ENCODE data around the gene ZBTB11.

Gene ZBTB11

GRCh38 chr3:101724329-101725193 is 47.6 kb upstream of the ZBTB11 start, which contains the start of gene CEP97:
TSS of gene CEP97 (plus strand) at chr3:101724614. CDS start at chr3:101724677, 63 bp downstream.
- peaks cover 7 to 34% of the 10 kb centered on the region in 2 donors for H3K36me3 ChIP-seq (replicated peaks in 1 of 2; ENCODE audit: control insufficient read depth in 2 of 2, insufficient read depth in 2 of 2, low read length in 2 of 2)
- H3K23ac ChIP-seq (ENCODE audit: low read depth, low read length, poor library complexity): no peak within 1 kb of the TSS
- no peak within 1 kb of the TSS for H4K8ac ChIP-seq (ENCODE audit: low read depth, low read length)
- H2BK120ac ChIP-seq (ENCODE audit: low read depth, low read length): no peak within 1 kb of the TSS
- no peak within 1 kb of the TSS for H2BK12ac ChIP-seq (ENCODE audit: low read length)
- H4K91ac ChIP-seq (ENCODE audit: low read depth, low read length, poor library complexity): no peak within 1 kb of the TSS
- no peak within 1 kb of the TSS for H2BK15ac ChIP-seq (ENCODE audit: low read length)
- H3K4me2 ChIP-seq (ENCODE audit: insufficient read depth, low read length, poor library complexity, severe bottlenecking): peak within 1 kb of the TSS; percentile 73
- no peak within 1 kb of the TSS for H3K14ac ChIP-seq (ENCODE audit: low read length)
- peak within 1 kb of the TSS; percentile 58 for H3K18ac ChIP-seq (ENCODE audit: low read length)
- peak within 1 kb of the TSS; percentile 20 for H3K27ac ChIP-seq (replicated peaks; ENCODE audit: low read length)
- peak; percentile 88 for DNase-seq (ENCODE audit: low spot score)
- no CpG with 5 or more reads among the region's 49 CpGs for WGBS, 2 donors (ENCODE audit: extremely low coverage in 2 of 2, insufficient read length in 2 of 2, insufficient replicate concordance in 1 of 2)
- H3K4me1 ChIP-seq (ENCODE audit: control insufficient read depth in 2 of 2, insufficient read depth in 1 of 2, low read depth in 1 of 2, low read length in 2 of 2): peaks cover 0 to 2% of the 10 kb centered on the region in 2 donors
- peak within 1 kb of the TSS; percentile 97 for H2AFZ ChIP-seq (ENCODE audit: low read length)
- no peak within 1 kb of the TSS for H2BK5ac ChIP-seq (ENCODE audit: low read length)
- no peaks in the 10 kb centered on the region for H3K9me3 ChIP-seq (replicated peaks in 1 of 2; ENCODE audit: control insufficient read depth in 2 of 2, insufficient read depth in 1 of 2, low read depth in 1 of 2, low read length in 2 of 2)
- H3K9ac ChIP-seq (ENCODE audit: low read depth, low read length, poor library complexity): peak within 1 kb of the TSS; percentile 5
- H3K4me3 ChIP-seq (ENCODE audit: low read length in 2 of 2): peak within 1 kb of the TSS; percentile 88 to 96
- H3K79me1 ChIP-seq (ENCODE audit: low read depth, low read length): no peaks in the 10 kb centered on the region
- no peaks in the 10 kb centered on the region for H3K27me3 ChIP-seq (ENCODE audit: control insufficient read depth in 3 of 3, insufficient read depth in 3 of 3, low read depth in 1 of 3, low read length in 3 of 3)
- no peak within 1 kb of the TSS for H2AK5ac ChIP-seq (ENCODE audit: low read depth, low read length)
- H3K4ac ChIP-seq (ENCODE audit: low read length): no peak within 1 kb of the TSS

GRCh38 chr3:101722394-101723173 is 45.7 kb upstream of the ZBTB11 start:
- H3K9me3 ChIP-seq (replicated peaks in 1 of 2; ENCODE audit: control insufficient read depth in 2 of 2, insufficient read depth in 1 of 2, low read depth in 1 of 2, low read length in 2 of 2): no peaks in the 10 kb centered on the region
- H3K27ac ChIP-seq (replicated peaks; ENCODE audit: low read length): no peak overlapping the region
- no peak overlapping the region for H3K4ac ChIP-seq (ENCODE audit: low read length)
- H2AK5ac ChIP-seq (ENCODE audit: low read depth, low read length): no peak overlapping the region
- no CpG with 5 or more reads among the region's 7 CpGs for WGBS, 2 donors (ENCODE audit: extremely low coverage in 2 of 2, insufficient read length in 2 of 2, insufficient replicate concordance in 1 of 2)
- H3K4me1 ChIP-seq (ENCODE audit: control insufficient read depth in 2 of 2, insufficient read depth in 1 of 2, low read depth in 1 of 2, low read length in 2 of 2): peaks cover 0 to 2% of the 10 kb centered on the region in 2 donors
- H4K8ac ChIP-seq (ENCODE audit: low read depth, low read length): no peak overlapping the region
- H4K91ac ChIP-seq (ENCODE audit: low read depth, low read length, poor library complexity): no peak overlapping the region
- H2BK15ac ChIP-seq (ENCODE audit: low read length): no peak overlapping the region
- no peak for DNase-seq (ENCODE audit: low spot score)
- no peak overlapping the region for H3K4me3 ChIP-seq (ENCODE audit: low read length in 2 of 2)
- H2AFZ ChIP-seq (ENCODE audit: low read length): peak overlapping the region; percentile 57
- no peak overlapping the region for H2BK5ac ChIP-seq (ENCODE audit: low read length)
- H3K36me3 ChIP-seq (replicated peaks in 1 of 2; ENCODE audit: control insufficient read depth in 2 of 2, insufficient read depth in 2 of 2, low read length in 2 of 2): peaks cover 0 to 14% of the 10 kb centered on the region in 2 donors
- no peak overlapping the region for H3K9ac ChIP-seq (ENCODE audit: low read depth, low read length, poor library complexity)
- H2BK12ac ChIP-seq (ENCODE audit: low read length): no peak overlapping the region
- no peak overlapping the region for H2BK120ac ChIP-seq (ENCODE audit: low read depth, low read length)
- no peak overlapping the region for H3K23ac ChIP-seq (ENCODE audit: low read depth, low read length, poor library complexity)
- no peak overlapping the region for H3K4me2 ChIP-seq (ENCODE audit: insufficient read depth, low read length, poor library complexity, severe bottlenecking)
- no peak overlapping the region for H3K14ac ChIP-seq (ENCODE audit: low read length)
- H3K18ac ChIP-seq (ENCODE audit: low read length): no peak overlapping the region
- no peaks in the 10 kb centered on the region for H3K27me3 ChIP-seq (ENCODE audit: control insufficient read depth in 3 of 3, insufficient read depth in 3 of 3, low read depth in 1 of 3, low read length in 3 of 3)
- H3K79me1 ChIP-seq (ENCODE audit: low read depth, low read length): no peaks in the 10 kb centered on the region

GRCh38 chr3:101720851-101721840 is 44.2 kb upstream of the ZBTB11 start:
- Histone ChIP-seq H2BK5ac (ENCODE audit: low read length) (no peak overlapping the region), H3K4me2 (ENCODE audit: insufficient read depth, low read length, poor library complexity, severe bottlenecking) (no peak overlapping the region), H2BK15ac (ENCODE audit: low read length) (no peak overlapping the region), H3K27me3 (ENCODE audit: control insufficient read depth in 3 of 3, insufficient read depth in 3 of 3, low read depth in 1 of 3, low read length in 3 of 3) (no peaks in the 10 kb centered on the region), H4K8ac (ENCODE audit: low read depth, low read length) (no peak overlapping the region), H2BK12ac (ENCODE audit: low read length) (no peak overlapping the region), H2AFZ (ENCODE audit: low read length) (peak overlapping the region; percentile 69), H2BK120ac (ENCODE audit: low read depth, low read length) (no peak overlapping the region), H3K79me1 (ENCODE audit: low read depth, low read length) (no peaks in the 10 kb centered on the region), H3K27ac (replicated peaks; ENCODE audit: low read length) (no peak overlapping the region), H3K4me1 (ENCODE audit: control insufficient read depth in 2 of 2, insufficient read depth in 1 of 2, low read depth in 1 of 2, low read length in 2 of 2) (peaks cover 0 to 2% of the 10 kb centered on the region in 2 donors), H3K36me3 (replicated peaks in 1 of 2; ENCODE audit: control insufficient read depth in 2 of 2, insufficient read depth in 2 of 2, low read length in 2 of 2) (no peaks in the 10 kb centered on the region), H3K18ac (ENCODE audit: low read length) (no peak overlapping the region), H3K23ac (ENCODE audit: low read depth, low read length, poor library complexity) (no peak overlapping the region), H3K4me3 (ENCODE audit: low read length in 2 of 2) (no peak overlapping the region), H4K91ac (ENCODE audit: low read depth, low read length, poor library complexity) (no peak overlapping the region), H3K4ac (ENCODE audit: low read length) (no peak overlapping the region), H3K9me3 (replicated peaks in 1 of 2; ENCODE audit: control insufficient read depth in 2 of 2, insufficient read depth in 1 of 2, low read depth in 1 of 2, low read length in 2 of 2) (no peaks in the 10 kb centered on the region), H2AK5ac (ENCODE audit: low read depth, low read length) (no peak overlapping the region), H3K14ac (ENCODE audit: low read length) (no peak overlapping the region), H3K9ac (ENCODE audit: low read depth, low read length, poor library complexity) (no peak overlapping the region)
- no CpG with 5 or more reads among the region's 10 CpGs for WGBS, 2 donors (ENCODE audit: extremely low coverage in 2 of 2, insufficient read length in 2 of 2, insufficient replicate concordance in 1 of 2)
- DNase-seq (ENCODE audit: low spot score): no peak

Data from neuronal stem cell (in vitro differentiated cells).